NCI-H1048 (cell line): ENCODE measurements around the gene CHST8.
"Not testable (repeated sequence)": the region's sequence is repeated elsewhere in the genome, so short reads cannot be mapped to it uniquely, and the experiment has no call there.

Experiments used
- DNase-seq: peaks from one replicate; lab custom pipeline; 2025; lab: John Stamatoyannopoulos, UW

Gene CHST8, protein sequence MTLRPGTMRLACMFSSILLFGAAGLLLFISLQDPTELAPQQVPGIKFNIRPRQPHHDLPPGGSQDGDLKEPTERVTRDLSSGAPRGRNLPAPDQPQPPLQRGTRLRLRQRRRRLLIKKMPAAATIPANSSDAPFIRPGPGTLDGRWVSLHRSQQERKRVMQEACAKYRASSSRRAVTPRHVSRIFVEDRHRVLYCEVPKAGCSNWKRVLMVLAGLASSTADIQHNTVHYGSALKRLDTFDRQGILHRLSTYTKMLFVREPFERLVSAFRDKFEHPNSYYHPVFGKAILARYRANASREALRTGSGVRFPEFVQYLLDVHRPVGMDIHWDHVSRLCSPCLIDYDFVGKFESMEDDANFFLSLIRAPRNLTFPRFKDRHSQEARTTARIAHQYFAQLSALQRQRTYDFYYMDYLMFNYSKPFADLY

DNA sequence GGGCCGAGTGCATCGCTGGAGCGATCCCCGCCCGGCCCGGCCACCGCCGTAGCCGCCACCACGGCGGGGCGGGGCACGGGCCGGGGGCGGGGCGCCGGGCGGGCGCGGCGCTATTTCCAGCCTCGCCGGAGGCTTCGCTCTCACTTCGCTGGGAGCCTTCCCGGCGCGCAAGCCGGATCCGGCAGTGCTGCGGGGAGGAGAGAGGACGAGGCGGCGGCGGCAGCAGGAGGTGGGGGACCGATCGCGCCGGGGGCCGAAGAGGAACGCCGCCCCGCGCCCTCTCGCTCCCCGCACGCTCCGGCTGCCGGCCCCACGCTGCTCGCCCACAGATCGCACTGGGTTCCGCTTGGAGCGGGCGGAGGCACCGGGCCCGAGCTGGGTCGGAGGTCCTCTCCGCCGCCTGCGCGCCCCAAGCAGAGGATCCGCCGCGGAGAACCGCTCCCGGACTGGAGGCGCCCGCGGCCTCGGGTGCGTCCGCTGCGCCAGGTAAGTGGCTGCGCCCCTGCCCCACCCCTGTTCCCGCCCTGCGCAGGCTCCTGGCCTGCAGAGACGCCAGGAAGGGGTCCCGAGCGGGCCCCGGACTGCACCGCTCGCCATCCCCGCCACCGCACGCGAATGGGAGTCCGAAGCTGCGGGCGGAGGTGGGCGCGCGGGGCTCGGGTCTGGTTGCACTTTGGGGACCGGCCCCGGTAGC is at the start of gene CHST8:
Gene CHST8, plus strand, starts transcription at position 143 of the 694 bp plus-strand sequence. CDS start 67,309 bp downstream, outside the sequence.
- DNase-seq: no peak

DNA sequence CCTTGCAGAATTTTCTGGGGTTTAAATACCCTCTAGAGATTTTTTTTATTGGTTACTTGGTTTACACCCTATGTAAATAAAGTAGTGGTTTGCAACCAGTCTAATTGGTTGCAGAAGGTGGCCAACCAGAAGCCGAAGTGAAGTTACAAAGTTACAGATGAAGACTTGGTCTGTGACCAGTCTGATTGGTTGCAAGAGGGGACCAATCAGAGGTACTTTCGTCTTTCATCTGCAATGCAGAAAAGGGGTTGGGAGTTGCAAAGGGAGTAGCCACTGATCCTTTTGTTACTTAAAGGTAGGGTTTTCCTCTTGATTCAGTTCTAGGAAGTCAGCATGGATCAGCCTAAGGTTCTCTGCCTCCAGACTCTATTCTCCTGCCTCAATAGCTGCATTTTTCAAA is 48.8 kb upstream of the CHST8 start:
- no peak for DNase-seq

DNA sequence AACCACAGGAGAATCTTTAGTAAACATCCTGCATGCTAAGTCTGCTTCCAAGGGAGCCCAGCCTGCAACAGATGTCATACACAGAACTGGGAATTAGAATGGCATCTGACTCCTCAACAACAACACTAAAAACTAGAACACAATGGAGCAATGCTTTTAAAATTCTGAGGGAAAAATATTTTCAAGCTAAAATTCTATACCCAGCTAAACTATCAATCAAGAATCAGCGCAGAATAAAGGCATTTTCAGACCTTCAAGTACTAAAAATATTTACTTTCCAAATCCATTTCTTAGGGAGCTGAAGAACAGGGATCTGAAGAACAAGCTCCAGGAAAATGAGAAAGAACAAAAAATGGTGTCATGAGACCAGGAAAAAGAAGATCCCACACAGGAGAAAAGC is 46.9 kb upstream of the CHST8 start:
- DNase-seq: no peak

DNA sequence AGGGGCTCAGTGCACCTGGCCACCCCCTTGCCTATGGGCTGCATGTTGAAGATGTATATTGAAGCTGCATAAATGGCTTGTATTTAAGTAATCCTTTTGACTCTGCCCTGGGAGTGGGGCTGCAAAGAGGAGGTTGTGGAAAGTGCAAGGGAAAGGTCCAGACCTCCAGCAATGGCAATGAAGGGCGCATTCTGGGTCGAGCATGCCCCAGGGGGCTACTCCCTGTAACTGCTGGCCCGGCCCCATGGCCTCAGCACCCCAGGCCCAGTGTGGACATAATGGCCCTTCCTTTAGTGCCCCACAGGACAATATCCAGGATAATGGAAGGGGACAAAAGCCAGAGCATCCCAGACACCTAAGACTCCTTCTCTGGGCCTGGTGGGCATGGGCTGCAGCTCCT is 43.1 kb upstream of the CHST8 start:
- no peak for DNase-seq

DNA sequence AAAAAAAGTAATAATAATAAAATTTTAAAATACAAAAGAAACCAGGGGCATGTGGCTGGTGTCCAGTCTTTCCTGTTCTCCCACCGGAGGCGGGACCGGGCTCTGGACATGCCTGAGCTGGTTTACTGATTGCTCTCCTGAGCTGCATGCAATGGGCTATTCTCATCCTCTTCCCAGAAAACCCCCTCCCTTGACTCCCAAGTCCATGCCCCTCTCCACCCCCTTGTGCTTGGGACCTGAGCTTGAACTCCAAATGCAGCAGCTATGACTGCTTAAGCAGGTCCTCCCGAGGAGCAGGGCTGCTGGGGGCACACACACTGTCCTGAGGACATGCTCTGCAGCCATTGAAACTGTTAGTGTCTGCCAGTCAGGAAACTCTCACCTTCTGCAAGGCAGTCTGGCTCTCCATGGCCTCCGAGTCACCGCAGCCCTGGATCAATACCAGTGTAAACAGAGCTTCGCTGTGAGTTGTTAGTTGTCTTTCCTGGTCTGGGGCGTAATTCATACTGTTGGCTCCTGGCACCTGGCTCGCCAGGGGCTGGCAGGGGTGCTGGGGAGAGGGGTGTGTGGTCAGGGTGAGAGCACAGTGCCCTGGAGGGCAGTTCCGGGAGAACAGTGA is 41.6 kb upstream of the CHST8 start:
- no peak for DNase-seq

DNA sequence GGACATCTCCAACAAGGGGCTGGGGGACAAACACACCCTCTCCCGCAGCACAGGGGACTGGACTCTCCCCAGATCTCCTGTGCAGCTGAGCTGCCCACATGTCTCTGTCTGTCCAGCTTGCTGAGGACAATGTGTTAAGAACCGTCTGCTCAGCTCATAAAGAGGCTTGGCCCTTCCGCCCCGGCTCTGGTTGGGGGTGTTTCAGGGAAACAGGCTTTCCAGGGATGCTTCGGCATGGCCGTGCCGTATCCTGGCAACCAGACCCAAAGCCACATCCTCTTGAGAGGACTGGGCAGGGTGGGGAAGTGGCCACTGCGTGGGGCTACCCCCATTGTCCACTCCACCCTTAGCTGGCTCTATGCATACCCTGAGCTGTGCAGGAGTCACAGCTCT is 41.1 kb upstream of the CHST8 start:
- DNase-seq: no peak

DNA sequence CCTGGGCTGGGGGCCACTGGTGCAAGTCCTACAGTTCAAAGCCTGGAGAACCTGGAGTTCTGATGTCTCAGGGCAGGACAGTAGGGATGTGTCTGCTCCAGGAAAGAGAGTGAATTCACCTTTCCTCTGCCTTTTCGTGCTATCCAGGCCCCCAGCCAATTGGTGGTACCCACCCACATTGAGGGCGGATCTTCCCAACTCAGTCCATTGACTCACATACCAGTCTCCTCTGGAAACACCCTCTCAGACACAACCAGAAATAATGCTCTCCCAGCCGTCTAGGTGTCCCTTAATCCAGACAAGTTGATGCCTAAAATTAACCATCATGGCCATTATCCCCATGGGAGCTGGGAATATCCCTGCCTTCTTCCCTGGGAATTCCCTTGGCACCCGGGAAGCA is 38.8 kb upstream of the CHST8 start:
- DNase-seq: no peak

DNA sequence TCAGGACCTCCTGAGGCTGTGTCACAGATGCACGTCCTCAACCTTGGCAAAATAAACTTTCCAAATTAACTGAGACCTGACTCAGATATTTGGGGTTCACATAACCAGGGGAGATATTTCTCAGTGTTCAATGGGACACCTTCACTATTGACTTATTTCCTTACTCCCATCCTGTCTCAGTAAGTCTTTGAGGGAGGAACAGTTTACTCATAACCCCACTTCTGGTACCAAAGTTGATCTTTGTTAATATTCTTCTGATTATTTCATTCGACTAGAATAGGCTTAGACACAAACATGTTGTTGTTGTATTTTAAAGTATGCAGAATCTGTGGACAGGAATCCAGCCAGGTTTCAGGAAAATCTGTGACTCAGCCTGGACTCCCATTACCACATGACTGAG is 34.6 kb upstream of the CHST8 start:
- DNase-seq: no peak

DNA sequence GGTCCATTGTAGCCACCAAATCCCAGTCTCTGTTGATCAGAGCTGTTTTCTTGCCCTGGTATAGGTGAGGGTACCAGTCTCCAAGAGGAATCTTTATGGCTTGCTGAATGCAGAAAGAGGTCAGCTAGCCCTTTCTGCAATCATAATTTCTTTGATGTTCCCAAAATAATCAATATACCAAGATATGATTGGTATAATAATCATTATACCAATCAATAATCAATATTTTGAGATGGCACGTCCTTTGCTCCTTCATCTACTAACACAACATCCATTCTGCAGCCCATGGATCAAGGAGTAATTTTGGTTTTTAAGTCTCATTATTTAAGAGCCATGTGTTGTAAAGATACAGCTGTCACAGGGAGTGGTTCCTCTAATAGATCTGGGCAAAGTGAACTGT is 31.5 kb upstream of the CHST8 start:
- DNase-seq: no peak

DNA sequence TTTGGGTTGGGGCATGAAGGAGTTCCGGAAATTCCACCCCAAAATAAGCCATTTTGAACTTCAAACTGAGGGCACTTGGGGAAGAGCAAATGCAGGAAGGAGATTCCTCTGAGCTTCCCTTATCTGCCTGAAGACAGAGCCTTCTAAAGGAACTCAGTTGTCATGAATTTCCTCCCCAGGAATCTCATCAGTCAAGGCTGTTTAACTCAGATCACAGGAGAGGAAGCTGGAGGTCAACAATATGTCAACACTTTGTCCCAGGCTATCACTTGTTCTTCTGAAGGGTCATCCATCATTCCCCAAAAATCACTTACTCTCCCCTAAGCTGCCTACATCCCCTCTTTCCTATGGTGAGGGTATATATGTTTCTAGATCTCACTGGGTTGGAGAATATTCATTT is 26.0 kb upstream of the CHST8 start:
- DNase-seq: no peak

DNA sequence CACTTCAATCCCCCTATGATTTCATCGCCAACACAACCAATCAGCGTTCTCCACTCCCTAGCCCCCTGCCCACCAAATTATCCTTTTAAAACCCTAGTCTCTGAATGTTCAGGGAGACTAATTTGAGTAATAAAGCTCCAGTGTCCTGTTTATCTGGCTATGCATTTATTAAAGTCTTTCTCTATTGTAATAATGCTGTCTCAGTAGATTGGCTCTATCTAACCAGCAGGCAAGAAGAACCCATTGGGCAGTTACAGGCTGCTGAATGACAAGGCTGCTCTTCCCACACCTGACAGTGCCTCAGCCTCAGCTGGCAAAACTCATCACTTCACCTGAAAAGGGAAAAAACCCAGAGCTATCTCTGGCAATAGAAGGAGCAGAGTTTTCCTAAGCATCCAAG is 20.2 kb upstream of the CHST8 start:
- no peak for DNase-seq

DNA sequence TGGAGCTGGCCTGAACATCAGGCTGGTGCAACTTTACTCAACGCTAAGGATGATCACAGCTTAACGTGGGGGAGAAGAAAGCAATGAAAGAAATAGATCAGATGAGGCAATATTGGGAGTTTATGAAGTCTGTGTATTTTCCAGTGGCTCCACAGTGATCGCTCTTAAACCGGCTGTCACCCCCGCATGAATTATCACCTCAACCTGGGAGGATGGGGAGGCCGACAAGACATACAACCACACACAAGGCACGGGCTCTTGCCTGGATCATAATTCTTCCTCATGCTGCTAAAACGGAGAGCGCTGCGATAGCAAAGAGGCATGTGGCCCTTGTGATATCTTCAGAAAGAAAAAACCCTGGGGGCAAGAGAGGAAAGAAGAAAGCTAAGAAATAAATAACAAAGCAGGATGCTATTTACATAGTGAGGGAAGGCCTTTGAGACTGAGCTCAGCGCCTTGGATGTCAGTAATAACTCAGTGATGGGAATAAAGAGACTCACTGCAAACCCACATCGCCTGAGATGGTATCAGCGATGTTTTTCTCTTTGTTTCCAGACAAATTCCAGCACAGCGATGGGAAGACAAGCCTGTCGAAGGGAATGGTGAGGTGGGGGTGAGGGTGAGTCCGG is 19.1 kb upstream of the CHST8 start:
- DNase-seq: no peak

DNA sequence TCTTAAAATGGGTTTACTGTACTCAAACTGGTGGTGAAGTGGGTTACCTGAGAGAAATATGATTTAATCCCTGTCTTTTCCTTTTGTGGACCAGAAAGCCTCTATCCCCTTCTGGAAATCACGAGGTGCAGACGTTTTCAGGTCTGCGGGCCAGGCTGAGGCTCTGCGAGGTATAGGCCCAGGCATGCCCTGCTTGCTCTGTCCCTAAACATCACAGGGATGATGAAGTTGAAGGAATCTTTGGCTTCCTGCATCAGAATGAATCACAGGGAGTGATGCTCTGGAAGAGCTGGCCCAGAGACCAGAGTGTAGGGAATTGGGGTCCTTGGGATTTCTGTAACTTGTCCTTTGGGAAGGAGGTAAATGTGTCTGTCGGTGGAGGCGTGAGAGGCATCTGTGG is 18.4 kb upstream of the CHST8 start:
- no peak for DNase-seq

DNA sequence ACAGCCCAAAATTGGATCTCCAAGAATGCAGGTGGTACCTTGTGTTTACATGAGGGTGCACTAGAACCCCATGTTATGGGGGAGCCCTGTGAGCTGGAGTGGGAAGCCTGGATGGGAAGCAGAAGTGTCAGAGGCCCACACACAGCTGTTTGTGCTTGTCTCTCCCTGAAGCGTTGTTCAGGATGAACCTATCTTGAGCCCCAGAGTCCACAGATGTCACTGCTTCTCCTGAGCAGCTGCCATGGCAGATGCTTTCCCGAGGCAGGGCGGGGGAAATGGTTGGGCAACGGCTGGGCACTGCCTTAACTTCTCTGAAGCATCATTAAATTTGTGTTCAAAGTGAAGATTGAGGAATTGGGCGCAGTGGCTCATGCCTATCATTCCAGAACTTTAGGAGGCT is 17.1 kb upstream of the CHST8 start:
- no peak for DNase-seq

DNA sequence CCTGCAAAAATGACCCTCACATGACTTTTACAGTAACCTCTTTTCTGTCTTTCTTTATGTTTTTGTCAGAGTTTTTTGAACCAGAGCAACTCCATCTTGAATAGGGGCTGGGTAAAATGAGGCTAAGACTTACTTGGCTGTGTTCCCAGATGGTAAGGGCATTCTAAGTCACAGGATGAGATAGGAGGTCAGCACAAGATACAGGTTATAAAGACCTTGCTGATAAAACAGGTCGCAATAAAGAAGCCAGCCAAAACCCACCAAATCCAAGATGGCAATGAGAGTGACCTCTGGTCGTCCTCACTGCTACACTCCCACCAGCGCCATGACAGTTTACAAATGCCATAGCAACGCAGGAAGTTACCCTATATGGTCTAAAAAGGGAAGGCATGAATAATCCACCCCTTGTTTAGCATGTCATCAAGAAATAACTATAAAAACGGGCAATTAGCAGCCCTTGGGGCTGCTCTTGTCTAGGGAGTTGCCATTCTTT is 15.9 kb upstream of the CHST8 start:
- DNase-seq: not testable (repeated sequence)

DNA sequence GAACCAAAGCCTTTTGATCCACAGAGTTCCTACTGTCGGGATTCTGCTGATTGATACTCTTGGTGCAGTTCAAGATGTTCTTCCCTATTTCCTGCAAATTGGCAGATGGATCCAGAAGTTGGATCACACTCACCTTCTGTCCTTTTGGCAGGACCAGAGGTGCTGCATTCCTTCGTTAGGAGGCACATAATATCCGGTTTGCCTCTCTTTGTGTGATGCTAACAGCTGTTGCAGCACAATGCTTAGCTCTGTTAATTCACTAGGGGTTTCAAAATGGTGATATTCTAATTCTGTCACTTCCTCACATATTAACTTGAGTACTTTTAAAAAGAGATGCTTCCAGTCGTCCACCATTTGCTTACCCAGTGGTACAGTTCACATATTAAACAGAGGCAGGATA is 15.2 kb upstream of the CHST8 start:
- DNase-seq: no peak

DNA sequence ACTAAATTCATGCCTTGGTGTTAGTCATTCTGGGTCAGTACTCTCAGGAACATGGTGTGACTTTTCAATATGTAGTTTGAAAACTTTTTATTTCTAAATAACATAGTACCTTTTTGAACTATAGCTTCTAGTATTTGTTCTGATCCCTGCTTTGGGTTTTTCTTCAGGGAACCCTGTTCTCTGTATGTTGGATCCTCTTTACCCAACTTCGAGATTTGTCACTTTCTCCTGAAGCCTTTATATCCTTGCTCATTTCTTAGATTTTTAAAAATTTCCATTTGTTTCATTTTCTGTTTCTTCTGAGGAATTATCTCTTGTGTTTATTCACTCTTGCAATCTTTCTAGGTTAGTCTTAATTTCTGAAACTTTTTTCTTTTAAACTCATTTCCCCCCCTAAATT is 12.4 kb upstream of the CHST8 start:
- DNase-seq: no peak

DNA sequence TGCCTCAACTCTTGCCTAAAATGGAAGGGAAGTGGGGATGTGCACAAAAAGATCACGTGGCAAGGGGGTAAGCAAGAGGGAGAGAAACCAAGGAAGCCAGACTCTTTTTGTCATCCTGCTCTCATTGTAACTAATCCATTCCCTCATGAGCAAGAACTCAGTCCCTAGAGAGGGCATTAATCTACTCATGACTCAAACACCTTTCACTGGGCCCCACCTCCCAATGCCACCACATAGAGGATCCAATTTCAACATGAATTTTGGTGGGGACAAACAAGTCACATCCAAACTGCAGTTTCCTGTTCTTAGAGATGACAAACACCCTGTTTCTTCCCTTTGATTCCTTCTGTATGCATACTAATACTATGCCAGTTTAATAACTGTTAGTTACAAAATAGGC is 11.2 kb upstream of the CHST8 start:
- DNase-seq: no peak

DNA sequence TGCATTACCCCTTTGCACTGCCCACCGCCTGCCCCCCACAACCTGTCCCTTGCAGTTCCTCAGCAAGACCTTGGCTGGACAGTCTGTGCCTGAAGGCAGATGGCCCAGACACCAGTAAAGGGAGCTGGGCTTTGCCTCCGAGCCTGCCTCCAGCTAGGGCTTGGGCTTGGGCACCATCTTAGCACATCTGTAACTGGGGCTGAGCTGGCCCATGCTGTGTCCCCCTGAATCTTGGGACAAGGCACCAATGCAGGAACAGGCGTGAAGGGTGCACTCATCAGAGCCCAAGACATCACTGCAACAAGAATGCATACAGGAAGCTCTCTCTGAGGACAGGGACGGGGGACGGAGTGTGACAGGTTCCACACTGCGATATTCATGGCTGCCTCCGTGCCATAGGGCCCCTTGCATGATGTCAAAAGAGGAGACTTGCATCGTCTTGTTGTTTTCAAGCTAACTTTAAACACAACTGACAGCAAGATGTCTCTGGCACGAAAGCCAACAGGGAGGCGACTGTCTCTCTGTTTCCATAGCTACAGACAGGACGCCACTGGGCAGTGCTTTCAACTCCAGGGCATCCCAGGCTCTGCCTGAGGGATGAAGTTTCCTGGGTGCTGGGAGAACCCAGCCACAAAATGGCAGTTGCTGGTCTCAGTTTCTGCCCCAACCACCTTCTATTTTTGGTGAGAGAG is 8.7 kb upstream of the CHST8 start:
- DNase-seq: no peak

DNA sequence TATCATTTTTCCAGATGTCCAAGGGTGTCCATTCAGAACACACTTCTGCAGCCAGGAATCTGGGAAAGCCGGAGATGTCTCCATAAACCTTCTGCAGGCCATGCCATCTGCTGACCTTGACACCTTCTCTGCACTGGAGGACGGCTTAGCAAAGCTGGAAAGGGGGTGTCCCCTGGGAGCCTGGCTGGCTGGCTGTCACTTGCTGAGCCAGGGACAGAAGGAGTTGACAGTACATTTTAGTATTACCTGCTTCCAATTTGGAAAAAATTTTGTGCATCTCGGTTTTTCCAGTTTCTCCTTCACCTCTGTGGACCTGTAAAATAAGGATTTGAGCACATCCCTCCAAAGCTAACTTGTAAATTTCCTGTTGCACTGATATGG is 8.1 kb upstream of the CHST8 start:
- DNase-seq: no peak

DNA sequence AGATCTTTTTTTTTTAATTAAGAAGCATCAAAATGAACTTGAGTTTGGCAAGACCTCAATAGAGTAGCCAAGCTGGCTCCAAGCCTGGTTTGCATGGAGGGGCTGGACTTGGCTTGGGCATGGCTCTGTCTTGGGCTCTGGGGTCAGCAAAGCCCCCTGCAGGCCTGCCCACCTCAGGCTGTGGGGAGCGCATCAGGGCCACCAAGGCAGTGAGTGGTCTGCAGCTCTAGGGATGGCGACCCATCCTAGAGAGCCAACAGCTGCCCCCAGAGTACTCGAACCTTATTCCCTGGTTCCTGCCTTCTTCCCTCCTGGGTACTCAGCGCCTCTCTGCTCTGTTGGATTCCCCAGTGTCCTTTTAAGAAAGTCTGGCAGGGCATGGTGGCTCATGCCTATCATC is 5.4 kb upstream of the CHST8 start:
- no peak for DNase-seq

DNA sequence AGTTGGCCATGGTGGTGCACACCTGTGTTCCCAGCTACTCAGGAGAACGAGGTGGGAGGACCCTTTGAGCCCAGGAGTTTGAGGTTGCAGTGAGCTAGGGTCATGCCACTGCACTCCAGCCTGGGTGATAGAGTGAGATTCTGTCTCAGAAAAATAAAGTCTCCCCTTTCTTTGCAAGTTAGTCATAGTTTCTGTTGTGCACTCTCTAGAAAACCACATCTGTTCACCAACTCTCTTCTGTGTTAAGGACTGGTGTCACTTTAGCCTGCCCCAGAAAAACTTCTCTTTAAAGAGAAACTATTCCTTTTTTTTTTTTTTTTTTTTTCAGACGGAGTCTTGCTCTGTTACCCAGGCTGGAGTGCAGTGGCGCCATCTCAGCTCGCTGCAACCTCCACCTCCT is 4.9 kb upstream of the CHST8 start:
- DNase-seq: no peak
